IMR-90 (cell line): ENCODE results near the gene KRTAP10-3. TPM values are rescaled to one million over a fixed set of nuclear protein-coding genes. Genes with fewer than 3 reads are reported as not detected.
"Not testable (repeated sequence)": the region's sequence is repeated elsewhere in the genome, so short reads cannot be mapped to it uniquely, and the experiment has no call there.

Source experiments
- ATAC-seq: fragments of 200-7000 bp; cut with Tn5 transposase; 2 replicates; pipeline ENCODE4 v1.9.1; 2020; ENCODE audit warnings: low read depth, mild to moderate bottlenecking, moderate library complexity
- BruUV-seq: library from RNA; stranded (reverse); fragments of 400-500 nt; replicated peaks from 2 replicates; lab custom pipeline; 2021; lab: Mats Ljungman, UMichigan
- CTCF ChIA-PET: fragments of 300-600 bp; formaldehyde crosslinking; extraction: SDS; loops from one replicate; lab custom pipeline; 2021; ENCODE audit warnings: antibody characterized with exemption; lab: Yijun Ruan, JAX
- POLR2A ChIA-PET: fragments of 300-600 bp; sonication (Branson Sonifier 250); formaldehyde crosslinking; loops from one replicate; lab custom pipeline; 2022; ENCODE audit warnings: antibody characterized with exemption; ENCODE audit not compliant: unreplicated experiment; lab: Charles Lee
- DNase-seq: peaks from one replicate; pipeline ENCODE4 v3.0.0; 2013
- H2AFZ ChIP-seq: replicated peaks from 2 replicates; pipeline ENCODE3; 2013; ENCODE audit warnings: low read length, mild to moderate bottlenecking; ENCODE audit not compliant: poor library complexity
- H2AK5ac ChIP-seq: 2 replicates; pipeline ENCODE4 v1.6.1; 2013; ENCODE audit warnings: low read depth, low read length, inconsistent platforms
- H2AK9ac ChIP-seq: replicated peaks from 2 replicates; pipeline ENCODE3; 2013; ENCODE audit warnings: mild to moderate bottlenecking, low read depth, low read length, moderate library complexity; ENCODE audit not compliant: poor library complexity
- H2BK120ac ChIP-seq: 2 replicates; pipeline ENCODE4 v1.6.1; 2013; ENCODE audit warnings: low read depth, low read length, inconsistent platforms
- H2BK15ac ChIP-seq: 3 replicates; pipeline ENCODE4 v1.6.1; 2013; ENCODE audit warnings: low read depth, low read length, inconsistent platforms
- H2BK20ac ChIP-seq: 2 replicates; pipeline ENCODE4 v1.6.1; 2013; ENCODE audit warnings: low read depth, mild to moderate bottlenecking, inconsistent platforms, low read length, moderate library complexity
- H2BK5ac ChIP-seq: 2 replicates; pipeline ENCODE4 v1.6.1; 2013; ENCODE audit warnings: mild to moderate bottlenecking, low read depth, low read length, inconsistent platforms; ENCODE audit not compliant: poor library complexity, severe bottlenecking
- H3K14ac ChIP-seq: replicated peaks from 2 replicates; pipeline ENCODE4 v1.6.1; 2013; ENCODE audit warnings: low read depth, low read length, inconsistent platforms
- H3K18ac ChIP-seq: 2 replicates; pipeline ENCODE4 v1.6.1; 2013; ENCODE audit warnings: low read depth, low read length, control low read depth
- H3K23ac ChIP-seq: 2 replicates; pipeline ENCODE4 v1.6.1; 2013; ENCODE audit warnings: low read depth, low read length, inconsistent platforms
- H3K27ac ChIP-seq: 2 replicates; pipeline ENCODE4 v1.5.1; 2013; ENCODE audit warnings: mild to moderate bottlenecking, control low read depth, low read length; ENCODE audit not compliant: insufficient read depth
- H3K27me3 ChIP-seq: 2 replicates; pipeline ENCODE4 v1.6.1; 2013; ENCODE audit warnings: low read length; ENCODE audit not compliant: control insufficient read depth, insufficient read depth
- H3K36me3 ChIP-seq: 2 replicates; pipeline ENCODE4 v1.6.1; 2013; ENCODE audit warnings: low read length, mixed read lengths; ENCODE audit not compliant: control insufficient read depth, insufficient read depth
- H3K4ac ChIP-seq: 2 replicates; pipeline ENCODE4 v1.6.1; 2013; ENCODE audit warnings: low read depth, low read length, inconsistent platforms
- H3K4me1 ChIP-seq: 2 replicates; pipeline ENCODE4 v1.6.1; 2013; ENCODE audit warnings: low read length, mixed read lengths; ENCODE audit not compliant: control insufficient read depth, insufficient read depth
- H3K4me2 ChIP-seq: 2 replicates; pipeline ENCODE4 v1.6.1; 2013; ENCODE audit warnings: low read depth, mild to moderate bottlenecking, control low read depth, low read length, moderate library complexity
- H3K4me3 ChIP-seq: 2 replicates; pipeline ENCODE4 v1.5.1; 2013; ENCODE audit warnings: low read depth, mild to moderate bottlenecking, control low read depth, low read length, moderate library complexity; ENCODE audit not compliant: insufficient read depth
- H3K56ac ChIP-seq: 2 replicates; pipeline ENCODE4 v1.6.1; 2013; ENCODE audit warnings: low read length, inconsistent platforms; ENCODE audit not compliant: insufficient read depth; ENCODE audit errors: extremely low read depth
- H3K79me1 ChIP-seq, 2 experiments: 2 replicates each; pipeline ENCODE4 v1.6.1; 2013; ENCODE audit warnings: low read length in 2 of 2, inconsistent platforms in 1 of 2, low read depth in 1 of 2
- H3K9ac ChIP-seq: 2 replicates; pipeline ENCODE4 v1.6.1; 2013; ENCODE audit warnings: low read depth, low read length, control low read depth
- H3K9me1 ChIP-seq: 2 replicates; pipeline ENCODE4 v1.6.1; 2013; ENCODE audit warnings: low read length, inconsistent platforms; ENCODE audit not compliant: insufficient read depth
- H3K9me3 ChIP-seq: 2 replicates; pipeline ENCODE4 v1.6.1; 2013; ENCODE audit warnings: low read length; ENCODE audit not compliant: control insufficient read depth, insufficient read depth
- H4K20me1 ChIP-seq: 2 replicates; pipeline ENCODE4 v1.6.1; 2013; ENCODE audit warnings: low read length, inconsistent platforms; ENCODE audit not compliant: insufficient read depth
- H4K5ac ChIP-seq: 2 replicates; pipeline ENCODE4 v1.6.1; 2013; ENCODE audit warnings: mild to moderate bottlenecking, low read depth, low read length, control low read depth
- H4K8ac ChIP-seq, 2 experiments: 2 replicates each; pipeline ENCODE4 v1.6.1; 2013; ENCODE audit warnings: low read depth in 2 of 2, low read length in 2 of 2, control low read depth in 1 of 2, inconsistent platforms in 1 of 2
- H4K91ac ChIP-seq: 2 replicates; pipeline ENCODE4 v1.6.1; 2013; ENCODE audit warnings: low read depth, low read length, inconsistent platforms; ENCODE audit not compliant: insufficient read depth
- WGBS, 2 experiments: methylation state at CpG; one replicate each; pipeline versions ENCODE4 v1.1.5 to v1.1.7; 2013; ENCODE audit warnings: missing lambda C conversion rate in 2 of 2; ENCODE audit not compliant: insufficient read length in 1 of 2; ENCODE audit errors: extremely low coverage in 2 of 2; 5-methylcytosine and 5-hydroxymethylcytosine counted together
- dilution Hi-C: fragments of 300-500 bp; cut with HindIII; formaldehyde crosslinking; loops from one replicate; pipeline ENCODE4 v1.14.3; 2018; ENCODE audit warnings: low sequenced_read_pairs; ENCODE audit not compliant: unreplicated experiment
- in situ Hi-C: fragments of 300-500 bp; cut with MboI; formaldehyde crosslinking; loops from 3 replicates; pipeline ENCODE4 v1.14.3; 2019; ENCODE audit warnings: low sequenced_read_pairs, inconsistent platforms, mixed read lengths
- intact Hi-C: fragments of 100-400 bp; cut with micrococcal nuclease; formaldehyde crosslinking; loops from 2 replicates; pipeline ENCODE4 v1.10.0; 2022
- polyA plus RNA-seq, 3 experiments: library from polyadenylated mRNA; depleted of rRNA; stranded (reverse); fragments of >200 nt; gene quantifications; 2 replicates each; pipeline ENCODE4 v1.2.3, GENCODE V29; 2012; ENCODE audit warnings: low replicate concordance in 1 of 3
- total RNA-seq: library from RNA; depleted of rRNA; stranded (reverse); fragments of >200 nt; gene quantifications from 2 replicates; pipeline ENCODE4 v1.2.3, GENCODE V29; 2012

KRTAP10-3 gene
- total and polyA plus RNA-seq, 2 of the 4 experiments (the other 2 are of a cell fraction), result not detected

DNA sequence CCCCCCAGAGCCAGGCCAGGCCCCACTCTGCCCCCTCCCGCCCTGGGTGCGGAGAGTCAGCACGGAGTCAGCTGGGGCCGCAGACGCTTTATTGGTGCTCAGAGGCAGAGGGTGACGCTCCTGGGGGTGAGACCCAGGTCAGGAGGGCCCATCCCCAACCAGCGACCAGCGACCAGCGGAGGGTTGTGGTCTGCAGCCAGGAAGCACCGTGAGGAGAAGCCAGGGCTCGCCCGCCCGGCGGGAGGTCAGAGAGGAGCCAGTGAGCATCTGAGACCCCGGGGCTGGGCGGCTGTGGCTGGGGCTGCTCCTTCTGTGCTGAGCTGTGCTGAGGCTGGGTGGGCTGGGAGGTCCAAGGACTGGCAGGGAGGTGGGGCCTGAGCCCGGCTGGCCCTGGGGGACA is 8.3 kb downstream of the KRTAP10-3 start:
- H3K9me3 ChIP-seq, H2AK5ac ChIP-seq, H3K9me1 ChIP-seq, H3K4me2 ChIP-seq, H2BK120ac ChIP-seq, BruUV-seq, H2AK9ac ChIP-seq, H3K56ac ChIP-seq, H3K14ac ChIP-seq, H3K27ac ChIP-seq, H4K8ac ChIP-seq, H2BK15ac ChIP-seq, H3K9ac ChIP-seq, H2AFZ ChIP-seq, POLR2A ChIA-PET, intact Hi-C loops, H3K23ac ChIP-seq, H3K18ac ChIP-seq, H3K4ac ChIP-seq, H3K36me3 ChIP-seq, ATAC-seq, H2BK20ac ChIP-seq, in situ Hi-C loops, H4K20me1 ChIP-seq, H4K5ac ChIP-seq, H3K4me1 ChIP-seq, H2BK5ac ChIP-seq, DNase-seq, CTCF ChIA-PET, H3K4me3 ChIP-seq, H3K79me1 ChIP-seq, H4K91ac ChIP-seq, dilution Hi-C loops: not testable (repeated sequence)
- peaks cover 12% of the 10 kb centered on the region for H3K27me3 ChIP-seq
- WGBS, 2 experiments, result no CpG with 5 or more reads among the region's 17 CpGs
